ENCODE measurements around the gene DNAH6. TPM values are rescaled to one million over a fixed set of nuclear protein-coding genes. Genes with fewer than 3 reads are reported as not detected.

DNAH6 gene
- total RNA-seq, 1 donor from 2014 or later: 0.52 TPM

DNA sequence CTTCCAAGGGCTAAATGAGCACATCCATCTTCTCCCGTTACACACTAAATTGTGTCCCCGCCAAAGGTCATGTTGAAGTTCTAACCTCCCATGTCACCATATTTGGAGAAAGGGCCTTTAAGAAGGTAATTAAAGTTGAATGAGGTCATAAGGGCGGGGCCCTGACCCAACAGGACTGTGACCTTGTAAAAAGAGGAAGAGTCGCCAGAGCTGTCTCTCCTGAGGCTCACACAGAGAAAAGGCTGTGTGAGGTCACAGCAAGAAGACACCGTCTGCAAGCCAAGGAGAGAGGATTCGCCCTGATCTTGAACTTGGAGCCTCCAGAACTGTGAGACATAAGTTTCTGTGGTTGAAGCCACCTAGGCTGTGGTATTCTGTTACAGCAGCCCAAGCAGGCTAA, 340.5 kb downstream of the DNAH6 start:
- no peak for TF ChIP-seq CTCF (conservative IDR thresholded peaks at IDR 0.05; ENCODE audit: low read depth, low read length)
- DNase-seq (ENCODE audit: low read depth): no peak
- no peak overlapping the region for H3K4me3 ChIP-seq (ENCODE audit: low read depth, low read length)

DNA sequence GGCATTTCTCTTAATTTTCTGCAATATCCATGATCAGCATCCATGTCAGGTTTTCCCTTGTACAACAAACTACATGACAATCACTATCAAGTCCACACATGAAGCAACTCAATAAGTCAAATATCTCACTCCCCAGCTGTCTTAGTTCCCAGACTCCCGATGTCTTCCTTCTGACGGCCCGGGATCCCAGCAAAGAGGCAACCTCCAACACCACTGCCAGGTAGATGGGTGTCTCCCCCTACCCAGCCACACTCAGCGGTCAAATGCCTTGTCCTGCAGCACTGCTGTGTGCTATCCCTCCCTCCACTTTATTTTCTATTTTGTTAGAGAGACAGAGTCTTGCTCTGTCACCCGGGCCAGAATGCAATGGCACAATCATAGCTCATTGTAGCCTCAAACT, 341.3 kb downstream of the DNAH6 start:
- no peak for DNase-seq (ENCODE audit: low read depth)
- no peak for TF ChIP-seq CTCF (conservative IDR thresholded peaks at IDR 0.05; ENCODE audit: low read depth, low read length)
- H3K4me3 ChIP-seq (ENCODE audit: low read depth, low read length): no peak overlapping the region

- H3K4me3 ChIP-seq (ENCODE audit: low read depth, low read length): no peak overlapping the region
- no peak for DNase-seq (ENCODE audit: low read depth)
- peak; percentile 45 for TF ChIP-seq CTCF (conservative IDR thresholded peaks at IDR 0.05; ENCODE audit: low read depth, low read length)
These were observed 341.8 kb downstream of the DNAH6 start for GRCh38 chr2:84858123-84858522.

GRCh38 chr2:84858937-84859336, 342.6 kb downstream of the DNAH6 start:
- H3K4me3 ChIP-seq (ENCODE audit: low read depth, low read length): no peak overlapping the region
- TF ChIP-seq CTCF (conservative IDR thresholded peaks at IDR 0.05; ENCODE audit: low read depth, low read length): no peak
- DNase-seq (ENCODE audit: low read depth): no peak

GRCh38 chr2:84861539-84861938, 345.2 kb downstream of the DNAH6 start:
- H3K4me3 ChIP-seq (ENCODE audit: low read depth, low read length): no peak overlapping the region
- no peak for TF ChIP-seq CTCF (conservative IDR thresholded peaks at IDR 0.05; ENCODE audit: low read depth, low read length)
- no peak for DNase-seq (ENCODE audit: low read depth)

GRCh38 chr2:84862006-84862405, 345.7 kb downstream of the DNAH6 start:
- no peak overlapping the region for H3K4me3 ChIP-seq (ENCODE audit: low read depth, low read length)
- no peak for TF ChIP-seq CTCF (conservative IDR thresholded peaks at IDR 0.05; ENCODE audit: low read depth, low read length)
- DNase-seq (ENCODE audit: low read depth): no peak

DNA sequence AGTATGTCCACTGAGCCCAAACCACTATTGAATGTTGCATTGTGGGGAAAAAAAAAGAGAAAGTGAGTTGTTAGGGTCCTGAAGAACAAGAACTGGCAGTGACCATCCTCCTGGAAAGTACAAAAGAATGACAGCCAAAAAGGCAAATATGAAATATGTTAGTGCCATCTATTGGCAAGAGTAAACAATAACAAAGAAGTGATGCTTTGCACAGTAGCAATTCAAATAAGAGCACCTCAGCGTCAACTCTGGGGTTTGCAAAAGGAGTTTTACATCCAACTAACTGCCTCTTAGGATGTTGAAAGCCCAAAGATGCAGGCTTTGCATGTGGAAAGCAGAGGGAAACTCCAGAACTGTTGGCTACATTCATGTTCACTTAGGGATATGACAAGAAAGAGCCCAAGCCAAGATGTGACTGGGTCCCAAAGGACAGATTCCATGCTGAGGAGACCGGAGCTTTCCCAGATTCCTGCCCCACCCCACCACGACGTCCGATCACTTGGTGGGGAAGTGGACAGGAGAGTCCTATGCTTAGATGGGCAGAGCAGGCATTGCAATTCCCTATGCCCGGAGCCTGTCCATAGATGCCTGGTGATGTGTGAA, 349.0 kb downstream of the DNAH6 start:
- TF ChIP-seq CTCF (conservative IDR thresholded peaks at IDR 0.05; ENCODE audit: low read depth, low read length): peak; percentile 42
- H3K4me3 ChIP-seq (ENCODE audit: low read depth, low read length): no peak overlapping the region
- no peak for DNase-seq (ENCODE audit: low read depth)
